A673 (cell line): ENCODE results near the gene REG4. TPM values are rescaled to one million over a fixed set of nuclear protein-coding genes. Genes with fewer than 3 reads are reported as not detected.

Source experiments
- BruUV-seq: library from RNA; stranded (reverse); fragments of 400-500 nt; replicated peaks from 2 replicates; lab custom pipeline; 2021; lab: Mats Ljungman, UMichigan
- CTCF ChIA-PET: fragments of 300-600 bp; sonication (Branson Sonifier 250); formaldehyde crosslinking; loops from one replicate; lab custom pipeline; 2022; ENCODE audit warnings: antibody characterized with exemption; lab: Charles Lee
- POLR2A ChIA-PET: fragments of 300-600 bp; sonication (Branson Sonifier 250); formaldehyde crosslinking; loops from one replicate; lab custom pipeline; 2022; ENCODE audit warnings: antibody characterized with exemption; ENCODE audit not compliant: low non-redundant PET; lab: Charles Lee
- DNase-seq: peaks from one replicate; pipeline ENCODE4 v3.0.0-alpha.2; 2015; ENCODE audit warnings: low spot score
- H3K27ac ChIP-seq: fragments of 200-600 bp; sonication (generic); 2 replicates; pipeline ENCODE4 v1.5.1; 2016; ENCODE audit warnings: mixed run types, low read depth, mild to moderate bottlenecking, mixed read lengths, antibody characterized with exemption, low read length; ENCODE audit not compliant: poor library complexity, severe bottlenecking
- H3K27me3 ChIP-seq: fragments of 200-600 bp; sonication (generic); replicated peaks from 2 replicates; pipeline ENCODE4 v1.6.1; 2017; ENCODE audit warnings: mixed run types, low read depth, mild to moderate bottlenecking, mixed read lengths, antibody characterized with exemption, low read length; ENCODE audit not compliant: insufficient read depth, poor library complexity
- H3K36me3 ChIP-seq: fragments of 200-600 bp; sonication (generic); 2 replicates; pipeline ENCODE4 v1.6.1; 2016; ENCODE audit warnings: mixed run types, mild to moderate bottlenecking, mixed read lengths, antibody characterized with exemption, low read length; ENCODE audit not compliant: insufficient read depth, poor library complexity, severe bottlenecking
- H3K4me1 ChIP-seq: fragments of 200-600 bp; sonication (generic); 2 replicates; pipeline ENCODE4 v1.6.1; 2017; ENCODE audit warnings: mixed run types, mild to moderate bottlenecking, mixed read lengths, antibody characterized with exemption, low read length; ENCODE audit not compliant: insufficient read depth, poor library complexity, severe bottlenecking
- H3K4me3 ChIP-seq: fragments of 200-600 bp; sonication (generic); 2 replicates; pipeline ENCODE4 v1.5.1; 2016; ENCODE audit warnings: low read depth, mixed run types, mild to moderate bottlenecking, mixed read lengths, low read length; ENCODE audit not compliant: poor library complexity, severe bottlenecking
- H3K9me3 ChIP-seq: fragments of 200-600 bp; sonication (generic); 2 replicates; pipeline ENCODE4 v1.6.1; 2016; ENCODE audit warnings: mixed run types, low read depth, mild to moderate bottlenecking, mixed read lengths, antibody characterized with exemption, low read length; ENCODE audit not compliant: poor library complexity, severe bottlenecking
- EZH2 ChIP-seq: fragments of 200-600 bp; sonication (generic); IDR thresholded peaks from 2 replicates; pipeline ENCODE4 v1.6.1; 2017; ENCODE audit warnings: borderline replicate concordance, low read depth, mild to moderate bottlenecking, mixed read lengths, antibody characterized with exemption, low read length; ENCODE audit not compliant: poor library complexity, severe bottlenecking
- intact Hi-C: fragments of 100-400 bp; cut with micrococcal nuclease; formaldehyde crosslinking; loops from one replicate; pipeline ENCODE4 v1.10.0; 2022; ENCODE audit not compliant: unreplicated experiment
- total RNA-seq: library from RNA; stranded (reverse); gene quantifications from 2 replicates; pipeline ENCODE4 v1.2.3, GENCODE V29; 2021
- TF ChIP-seq, protein P1 (sequence below): fragments of 300-800, 200-600 bp; sonication (generic); conservative IDR thresholded peaks from 2 replicates; pipeline ENCODE4 v1.5.1; 2017; ENCODE audit warnings: low read depth, mild to moderate bottlenecking, antibody characterized with exemption, low read length, moderate library complexity, mixed read lengths

REG4 gene
- total RNA-seq, 1 experiment from 2014 or later: not detected

DNA sequence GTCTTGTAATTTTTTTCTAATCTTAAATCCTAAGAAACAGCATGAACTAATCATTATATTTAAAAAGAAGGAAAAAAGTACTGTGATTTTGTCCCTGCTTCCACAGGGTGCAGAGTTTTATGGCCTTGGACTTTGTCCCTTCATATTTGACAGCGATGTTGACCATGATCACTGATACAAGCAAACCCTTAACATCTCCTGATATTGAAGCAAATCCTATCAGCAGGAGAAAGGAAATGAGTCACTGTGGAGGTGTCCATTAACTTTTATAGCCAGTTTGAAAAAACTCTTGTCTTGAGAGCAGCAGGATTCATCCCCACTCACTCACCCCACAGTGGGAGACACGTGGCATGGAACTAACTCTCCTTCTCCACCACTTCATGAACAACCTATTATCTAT, 5.1 kb upstream of the REG4 start:
- TF ChIP-seq, protein P1, sequence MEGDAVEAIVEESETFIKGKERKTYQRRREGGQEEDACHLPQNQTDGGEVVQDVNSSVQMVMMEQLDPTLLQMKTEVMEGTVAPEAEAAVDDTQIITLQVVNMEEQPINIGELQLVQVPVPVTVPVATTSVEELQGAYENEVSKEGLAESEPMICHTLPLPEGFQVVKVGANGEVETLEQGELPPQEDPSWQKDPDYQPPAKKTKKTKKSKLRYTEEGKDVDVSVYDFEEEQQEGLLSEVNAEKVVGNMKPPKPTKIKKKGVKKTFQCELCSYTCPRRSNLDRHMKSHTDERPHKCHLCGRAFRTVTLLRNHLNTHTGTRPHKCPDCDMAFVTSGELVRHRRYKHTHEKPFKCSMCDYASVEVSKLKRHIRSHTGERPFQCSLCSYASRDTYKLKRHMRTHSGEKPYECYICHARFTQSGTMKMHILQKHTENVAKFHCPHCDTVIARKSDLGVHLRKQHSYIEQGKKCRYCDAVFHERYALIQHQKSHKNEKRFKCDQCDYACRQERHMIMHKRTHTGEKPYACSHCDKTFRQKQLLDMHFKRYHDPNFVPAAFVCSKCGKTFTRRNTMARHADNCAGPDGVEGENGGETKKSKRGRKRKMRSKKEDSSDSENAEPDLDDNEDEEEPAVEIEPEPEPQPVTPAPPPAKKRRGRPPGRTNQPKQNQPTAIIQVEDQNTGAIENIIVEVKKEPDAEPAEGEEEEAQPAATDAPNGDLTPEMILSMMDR: no peak
- no peak for TF ChIP-seq EZH2
- BruUV-seq: no TSS peak
- CTCF ChIA-PET: no interaction called here
- no peaks in the 10 kb centered on the region for H3K36me3 ChIP-seq
- H3K4me1 ChIP-seq: peaks cover 12% of the 10 kb centered on the region
- no peaks in the 10 kb centered on the region for H3K9me3 ChIP-seq
- no peak overlapping the region for H3K4me3 ChIP-seq
- no peaks in the 10 kb centered on the region for H3K27me3 ChIP-seq
- POLR2A ChIA-PET: no interaction called here
- DNase-seq: peak; percentile 75
- no peak overlapping the region for H3K27ac ChIP-seq
- intact Hi-C loops: no loop called here

DNA sequence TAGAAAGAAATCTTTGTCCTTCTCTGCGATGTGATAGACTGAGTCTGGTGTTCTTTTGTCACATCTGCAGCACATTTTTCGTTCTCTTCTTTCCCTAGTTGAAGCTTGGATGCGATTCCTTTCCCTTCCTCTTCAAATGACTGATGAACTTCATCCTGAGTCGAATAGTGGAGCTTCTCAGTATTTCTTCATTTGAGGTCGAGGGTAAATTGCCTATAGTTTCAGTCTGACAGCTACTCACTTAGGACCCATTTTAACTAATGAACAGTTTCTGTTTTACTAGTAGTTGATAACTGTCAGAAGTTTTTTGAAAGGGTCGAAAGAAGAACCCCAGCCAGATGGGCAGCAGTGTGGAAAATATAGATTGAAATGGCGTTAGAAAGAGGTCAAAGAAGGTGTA, 4.7 kb upstream of the REG4 start:
- Histone ChIP-seq H3K4me1 (peaks cover 12% of the 10 kb centered on the region), H3K36me3 (no peaks in the 10 kb centered on the region), H3K27me3 (no peaks in the 10 kb centered on the region), H3K4me3 (no peak overlapping the region), H3K27ac (no peak overlapping the region), H3K9me3 (no peaks in the 10 kb centered on the region)
- POLR2A ChIA-PET: no interaction called here
- CTCF ChIA-PET: no interaction called here
- no peak for DNase-seq
- TF ChIP-seq, protein P1: no peak
- no peak for TF ChIP-seq EZH2
- intact Hi-C loops: no loop called here
- no TSS peak for BruUV-seq

DNA sequence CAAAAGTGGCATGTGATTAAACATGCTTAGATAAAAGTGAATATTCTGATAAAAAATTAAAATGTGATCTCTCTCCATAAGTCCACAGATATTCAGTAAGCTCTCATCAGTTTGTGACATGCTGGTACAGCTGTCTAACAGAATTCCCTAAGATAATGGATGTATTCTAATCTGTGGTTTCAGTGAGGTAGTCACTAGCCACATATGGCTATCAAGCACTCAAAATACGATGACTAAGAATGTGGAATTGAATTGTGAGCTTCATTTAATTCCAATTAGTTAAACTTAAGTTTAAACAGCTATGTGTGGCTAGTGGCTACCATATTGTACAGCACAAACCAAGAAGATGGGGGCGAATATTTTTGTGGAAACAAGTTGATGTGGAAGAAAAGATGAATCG, 4.1 kb upstream of the REG4 start:
- Histone ChIP-seq H3K9me3 (no peaks in the 10 kb centered on the region), H3K27ac (no peak overlapping the region), H3K27me3 (no peaks in the 10 kb centered on the region), H3K4me1 (peaks cover 12% of the 10 kb centered on the region), H3K36me3 (no peaks in the 10 kb centered on the region), H3K4me3 (no peak overlapping the region)
- no TSS peak for BruUV-seq
- POLR2A ChIA-PET: no interaction called here
- intact Hi-C loops: no loop called here
- no peak for TF ChIP-seq EZH2
- TF ChIP-seq, protein P1: no peak
- DNase-seq: peak; percentile 22
- CTCF ChIA-PET: no interaction called here
